H9 (cell line): ENCODE data around the gene FAM174C. TPM values are rescaled to one million over a fixed set of nuclear protein-coding genes. Genes with fewer than 3 reads are reported as not detected.

Experiments used
- DNase-seq: peaks from one replicate; pipeline ENCODE4 v3.0.0-alpha.2; 2017
- H2AFZ ChIP-seq: one replicate; pipeline ENCODE4 v1.6.1; 2013; ENCODE audit warnings: mild to moderate bottlenecking, low read length, control low read depth, moderate library complexity
- H2AK5ac ChIP-seq: 2 replicates; pipeline ENCODE4 v1.6.1; 2013; ENCODE audit warnings: low read length, control low read depth, mixed read lengths; ENCODE audit not compliant: insufficient read length
- H2BK120ac ChIP-seq: one replicate; pipeline ENCODE4 v1.6.1; 2013; ENCODE audit warnings: low read depth, mild to moderate bottlenecking, low read length, control low read depth, inconsistent platforms; ENCODE audit not compliant: poor library complexity, severe bottlenecking
- H2BK12ac ChIP-seq: 2 replicates; pipeline ENCODE4 v1.6.1; 2013; ENCODE audit warnings: low read length, control low read depth, mixed read lengths, low read depth; ENCODE audit not compliant: insufficient read length
- H2BK15ac ChIP-seq: 2 replicates; pipeline ENCODE4 v1.6.1; 2013; ENCODE audit warnings: low read depth, low read length, control low read depth
- H2BK20ac ChIP-seq: one replicate; pipeline ENCODE4 v1.6.1; 2013; ENCODE audit warnings: low read depth, mild to moderate bottlenecking, low read length, control low read depth, inconsistent platforms; ENCODE audit not compliant: poor library complexity, severe bottlenecking
- H2BK5ac ChIP-seq: 2 replicates; pipeline ENCODE4 v1.6.1; 2013; ENCODE audit warnings: low read length, control low read depth, mixed read lengths; ENCODE audit not compliant: insufficient read length
- H3K14ac ChIP-seq: 2 replicates; pipeline ENCODE4 v1.6.1; 2013; ENCODE audit warnings: low read length, control low read depth; ENCODE audit not compliant: insufficient read depth
- H3K18ac ChIP-seq: 2 replicates; pipeline ENCODE4 v1.6.1; 2013; ENCODE audit warnings: low read depth, mild to moderate bottlenecking, mixed read lengths, low read length, control low read depth; ENCODE audit not compliant: insufficient read length
- H3K23ac ChIP-seq: 2 replicates; pipeline ENCODE4 v1.6.1; 2013; ENCODE audit warnings: low read length, control low read depth, mixed read lengths, low read depth; ENCODE audit not compliant: insufficient read length
- H3K23me2 ChIP-seq: 2 replicates; pipeline ENCODE4 v1.6.1; 2013; ENCODE audit warnings: low read depth, mild to moderate bottlenecking, mixed read lengths, low read length, control low read depth; ENCODE audit not compliant: insufficient read length, poor library complexity, severe bottlenecking
- H3K27ac ChIP-seq: 2 replicates; pipeline ENCODE4 v1.5.1; 2013; ENCODE audit warnings: low read length, control low read depth, mixed read lengths, low read depth; ENCODE audit not compliant: insufficient read length
- H3K27me3 ChIP-seq: 2 replicates; pipeline ENCODE4 v1.6.1; 2013; ENCODE audit warnings: low read length, control low read depth, inconsistent platforms; ENCODE audit not compliant: insufficient read depth
- H3K4ac ChIP-seq: 2 replicates; pipeline ENCODE4 v1.6.1; 2013; ENCODE audit warnings: low read depth, mild to moderate bottlenecking, control low read depth, inconsistent platforms, low read length, moderate library complexity
- H3K4me1 ChIP-seq: 2 replicates; pipeline ENCODE4 v1.6.1; 2013; ENCODE audit warnings: low read length, control low read depth, inconsistent platforms; ENCODE audit not compliant: insufficient read depth
- H3K4me2 ChIP-seq: 2 replicates; pipeline ENCODE4 v1.6.1; 2013; ENCODE audit warnings: low read length, control low read depth, mixed read lengths; ENCODE audit not compliant: insufficient read length, insufficient read depth
- H3K56ac ChIP-seq: 2 replicates; pipeline ENCODE4 v1.6.1; 2013; ENCODE audit warnings: low read depth, mild to moderate bottlenecking, mixed read lengths, low read length, control low read depth; ENCODE audit not compliant: insufficient read length
- H3K79me1 ChIP-seq: 2 replicates; pipeline ENCODE4 v1.6.1; 2013; ENCODE audit warnings: low read depth, mild to moderate bottlenecking, moderate library complexity, low read length, control low read depth, inconsistent platforms; ENCODE audit not compliant: insufficient read depth, poor library complexity, severe bottlenecking
- H3K79me2 ChIP-seq: 2 replicates; pipeline ENCODE4 v1.6.1; 2013; ENCODE audit warnings: low read length, control low read depth, inconsistent platforms; ENCODE audit not compliant: insufficient read depth
- H3K9ac ChIP-seq: 2 replicates; pipeline ENCODE4 v1.6.1; 2013; ENCODE audit warnings: low read length, control low read depth, mixed read lengths; ENCODE audit not compliant: insufficient read length; ENCODE audit errors: extremely low read depth
- H3K9me3 ChIP-seq: one replicate; pipeline ENCODE4 v1.6.1; 2013; ENCODE audit warnings: low read depth, low read length, inconsistent platforms; ENCODE audit not compliant: control insufficient read depth
- H3T11ph ChIP-seq: one replicate; pipeline ENCODE4 v1.6.1; 2013; ENCODE audit warnings: mild to moderate bottlenecking, low read length, control low read depth, inconsistent platforms
- H4K20me1 ChIP-seq: one replicate; pipeline ENCODE4 v1.6.1; 2013; ENCODE audit not compliant: control insufficient read depth, insufficient read length, insufficient read depth
- H4K5ac ChIP-seq: 2 replicates; pipeline ENCODE4 v1.6.1; 2013; ENCODE audit warnings: low read depth, mild to moderate bottlenecking, mixed read lengths, low read length, control low read depth; ENCODE audit not compliant: insufficient read length
- H4K8ac ChIP-seq: replicated peaks from 2 replicates; pipeline ENCODE4 v1.6.1; 2013; ENCODE audit warnings: low read length, control low read depth, mixed read lengths, low read depth; ENCODE audit not compliant: insufficient read length
- H4K91ac ChIP-seq: 2 replicates; pipeline ENCODE4 v1.6.1; 2013; ENCODE audit warnings: low read depth, mild to moderate bottlenecking, moderate library complexity, mixed read lengths, low read length, control low read depth; ENCODE audit not compliant: insufficient read length
- H3K27ac Mint-ChIP-seq, 3 experiments: 2 replicates in 2 of 3; 3 replicates in 1 of 3; pipeline ENCODE4 v1.8.0; 2020 to 2021; ENCODE audit warnings: mixed read lengths in 3 of 3, mild to moderate bottlenecking in 1 of 3, moderate library complexity in 1 of 3
- H3K27me3 Mint-ChIP-seq: 2 replicates; pipeline ENCODE4 v1.8.0; 2021; ENCODE audit warnings: low read depth, mild to moderate bottlenecking, moderate library complexity, mixed read lengths
- H3K36me3 Mint-ChIP-seq, 3 experiments: 2 replicates in 2 of 3; 3 replicates in 1 of 3; pipeline ENCODE4 v1.8.0; 2020 to 2021; ENCODE audit warnings: low read depth in 3 of 3, mixed read lengths in 3 of 3; ENCODE audit not compliant: insufficient read depth in 1 of 3
- H3K4me1 Mint-ChIP-seq, 2 experiments: 2 replicates each; pipeline ENCODE4 v1.8.0; 2020; ENCODE audit warnings: mixed read lengths in 2 of 2
- H3K4me3 Mint-ChIP-seq, 2 experiments: 2 replicates in 1 of 2; 3 replicates in 1 of 2; pipeline ENCODE4 v1.8.0; 2020 to 2021; ENCODE audit warnings: mild to moderate bottlenecking in 2 of 2, mixed read lengths in 2 of 2, moderate library complexity in 1 of 2
- H3K9me3 Mint-ChIP-seq, 2 experiments: 2 replicates in 1 of 2; 3 replicates in 1 of 2; pipeline ENCODE4 v1.8.0; 2020; ENCODE audit warnings: mild to moderate bottlenecking in 2 of 2, mixed read lengths in 2 of 2, moderate library complexity in 1 of 2
- WGBS: extraction: QIAGEN DNeasy Blood & Tissue Kit; methylation state at CpG from one replicate; pipeline ENCODE4 v1.1.7; 2013; ENCODE audit warnings: missing lambda C conversion rate, low lambda C conversion rate, mixed read lengths; ENCODE audit not compliant: insufficient read length; ENCODE audit errors: extremely low coverage; 5-methylcytosine and 5-hydroxymethylcytosine counted together
- total RNA-seq: library from RNA; stranded (reverse); gene quantifications from 2 replicates; pipeline ENCODE4 v1.2.1, GENCODE V29; 2021
- TF ChIP-seq, protein P1 (sequence below): fragments of 200-600 bp; sonication (generic); conservative IDR thresholded peaks from 3 replicates; pipeline ENCODE4 v1.8.0; 2021; ENCODE audit warnings: antibody characterized with exemption, mild to moderate bottlenecking

Gene FAM174C
- total RNA-seq, 1 experiment from 2014 or later, result 63.0 TPM

DNA sequence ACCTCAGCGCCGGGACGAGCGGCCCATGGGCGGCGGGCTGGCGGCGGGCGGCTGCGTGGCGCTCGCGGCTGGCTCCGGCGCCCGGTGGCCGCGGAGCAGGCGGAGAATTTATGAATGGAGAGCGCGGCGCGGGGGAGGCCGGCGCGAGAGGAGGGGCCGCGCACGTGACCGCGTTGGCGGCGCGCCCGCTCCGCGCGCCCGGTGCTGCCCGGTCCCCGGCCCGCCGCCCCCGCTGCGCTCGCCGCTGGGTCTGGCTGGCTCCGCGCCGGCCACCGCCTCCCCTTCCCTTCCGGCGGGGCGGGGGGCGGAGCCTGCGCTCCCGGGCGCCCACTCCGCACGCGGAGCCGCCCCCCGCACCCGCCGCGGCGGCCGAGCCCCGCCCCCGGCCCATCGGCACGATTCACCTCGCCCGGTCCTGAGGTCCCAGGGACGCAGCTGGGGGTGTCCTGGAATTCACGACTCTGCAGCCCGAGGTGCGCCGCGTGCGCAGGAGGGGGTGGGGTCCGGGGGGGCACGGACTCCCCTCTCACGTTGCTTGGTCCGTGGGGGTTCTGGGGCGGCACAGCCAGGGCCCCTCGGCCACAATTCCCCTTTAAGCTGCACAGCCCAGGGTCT is 37.5 kb upstream of the FAM174C start, which contains the start of gene CBARP:
CBARP (minus strand) TSS at position 252 of the 615 bp plus-strand sequence. CDS start 1,905 bp downstream, outside the sequence.
- no peak within 1 kb of the TSS for H2BK20ac ChIP-seq
- H3K27ac Mint-ChIP-seq, result peak within 1 kb of the TSS; percentile 52 to 90 (median 82); a peak in 5 of 7 replicates
- H2BK15ac ChIP-seq, result no peak within 1 kb of the TSS
- H3K18ac ChIP-seq, result no peak within 1 kb of the TSS
- no peaks in the 10 kb centered on the region; the same call in 1 of the 2 replicates for H3K79me2 ChIP-seq
- H3K9me3 ChIP-seq, result no peaks in the 10 kb centered on the region
- H4K8ac ChIP-seq, result no peak within 1 kb of the TSS
- TF ChIP-seq, protein P1, sequence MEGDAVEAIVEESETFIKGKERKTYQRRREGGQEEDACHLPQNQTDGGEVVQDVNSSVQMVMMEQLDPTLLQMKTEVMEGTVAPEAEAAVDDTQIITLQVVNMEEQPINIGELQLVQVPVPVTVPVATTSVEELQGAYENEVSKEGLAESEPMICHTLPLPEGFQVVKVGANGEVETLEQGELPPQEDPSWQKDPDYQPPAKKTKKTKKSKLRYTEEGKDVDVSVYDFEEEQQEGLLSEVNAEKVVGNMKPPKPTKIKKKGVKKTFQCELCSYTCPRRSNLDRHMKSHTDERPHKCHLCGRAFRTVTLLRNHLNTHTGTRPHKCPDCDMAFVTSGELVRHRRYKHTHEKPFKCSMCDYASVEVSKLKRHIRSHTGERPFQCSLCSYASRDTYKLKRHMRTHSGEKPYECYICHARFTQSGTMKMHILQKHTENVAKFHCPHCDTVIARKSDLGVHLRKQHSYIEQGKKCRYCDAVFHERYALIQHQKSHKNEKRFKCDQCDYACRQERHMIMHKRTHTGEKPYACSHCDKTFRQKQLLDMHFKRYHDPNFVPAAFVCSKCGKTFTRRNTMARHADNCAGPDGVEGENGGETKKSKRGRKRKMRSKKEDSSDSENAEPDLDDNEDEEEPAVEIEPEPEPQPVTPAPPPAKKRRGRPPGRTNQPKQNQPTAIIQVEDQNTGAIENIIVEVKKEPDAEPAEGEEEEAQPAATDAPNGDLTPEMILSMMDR, result no peak
- no peak within 1 kb of the TSS for H2AK5ac ChIP-seq
- H2AFZ ChIP-seq, result no peak within 1 kb of the TSS
- no CpG with 5 or more reads among the region's 87 CpGs for WGBS
- H3K79me1 ChIP-seq, result no peaks in the 10 kb centered on the region
- DNase-seq, result no peak
- H3K27me3 Mint-ChIP-seq, result peaks cover 1% of the 10 kb centered on the region
- no peak within 1 kb of the TSS for H3K27ac ChIP-seq
- H4K5ac ChIP-seq, result no peak within 1 kb of the TSS
- H3K4me3 Mint-ChIP-seq, result peak within 1 kb of the TSS; percentile 76 to 87
- H2BK5ac ChIP-seq, result no peak within 1 kb of the TSS
- no peaks in the 10 kb centered on the region for H3K27me3 ChIP-seq
- peaks cover 0 to 20% (median 9%) of the 10 kb centered on the region in 3 experiments; a peak in 4 of 7 replicates for H3K36me3 Mint-ChIP-seq
- no peaks in the 10 kb centered on the region for H4K20me1 ChIP-seq
- H3K4me1 Mint-ChIP-seq, result peaks cover 13 to 19% of the 10 kb centered on the region in 2 experiments
- no peak within 1 kb of the TSS for H2BK120ac ChIP-seq
- no peak within 1 kb of the TSS for H3K23ac ChIP-seq
- H3K14ac ChIP-seq, result peak within 1 kb of the TSS; percentile 13; the same call in 1 of the 2 replicates
- H4K91ac ChIP-seq, result no peak within 1 kb of the TSS
- H3T11ph ChIP-seq, result no peak within 1 kb of the TSS
- no peak within 1 kb of the TSS for H3K4ac ChIP-seq
- no peaks in the 10 kb centered on the region; a peak in 1 of 5 replicates for H3K9me3 Mint-ChIP-seq
- H2BK12ac ChIP-seq, result no peak within 1 kb of the TSS
- no peak within 1 kb of the TSS for H3K9ac ChIP-seq
- H3K23me2 ChIP-seq, result peaks cover 11% of the 10 kb centered on the region
- no peak within 1 kb of the TSS for H3K56ac ChIP-seq
- H3K4me1 ChIP-seq, result no peaks in the 10 kb centered on the region
- H3K4me2 ChIP-seq, result peak within 1 kb of the TSS; percentile 53
